ENCODE measurements around the gene TMTC3.

- TF ChIP-seq POLR2A (IDR thresholded peaks at IDR 0.05) (no peak), CTCF (IDR thresholded peaks at IDR 0.05) (no peak)
These were observed 33.4 kb downstream of the TMTC3 start for GRCh38 chr12:88175544-88175943.
